Measurements from ENCODE around the gene SPATA17. TPM values are rescaled to one million over a fixed set of nuclear protein-coding genes. Genes with fewer than 3 reads are reported as not detected.

Gene SPATA17
- total RNA-seq, 1 experiment from 2014 or later: 3.0 TPM

- TF ChIP-seq CTCF (IDR thresholded peaks at IDR 0.05; ENCODE audit: unreplicated experiment): no peak
- CTCF ChIA-PET: no interaction called here
- Mint-ChIP-seq H3K36me3 (ENCODE audit: insufficient read depth, unreplicated experiment) (no peaks in the 10 kb centered on the region), H3K9me3 (ENCODE audit: low read depth, unreplicated experiment) (no peaks in the 10 kb centered on the region), H3K27ac (ENCODE audit: unreplicated experiment) (no peak overlapping the region), H3K27me3 (ENCODE audit: unreplicated experiment) (no peaks in the 10 kb centered on the region), H3K4me1 (ENCODE audit: low read depth, unreplicated experiment) (no peaks in the 10 kb centered on the region), H3K4me3 (ENCODE audit: low read depth, unreplicated experiment) (no peak overlapping the region)
- DNase-seq: no peak
- BruUV-seq (replicated peaks): no TSS peak
- intact Hi-C loops (cut with micrococcal nuclease; ENCODE audit: unreplicated experiment): no loop called here
These were observed 40.5 kb upstream of the SPATA17 start for GRCh38 chr1:217590598-217590997.

DNA sequence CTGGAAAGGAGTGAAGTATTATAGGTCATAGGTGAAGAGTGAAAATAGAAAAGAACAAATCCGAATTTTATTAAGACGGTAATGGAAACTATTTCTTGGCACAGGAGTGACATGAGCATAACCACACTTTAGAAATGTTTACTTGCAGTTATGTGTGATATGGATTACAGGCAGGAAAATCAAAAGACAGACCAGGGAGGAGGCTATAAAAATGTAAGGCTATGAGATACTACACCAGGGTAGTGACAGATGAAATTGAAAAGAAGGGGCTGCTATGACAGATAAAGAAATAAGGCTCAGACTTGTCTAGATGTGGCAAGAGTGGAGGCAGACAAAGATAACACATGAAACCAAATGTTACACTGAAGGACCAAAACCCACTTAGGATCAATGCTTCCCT is 32.0 kb upstream of the SPATA17 start:
- DNase-seq: no peak
- intact Hi-C loops (cut with micrococcal nuclease; ENCODE audit: unreplicated experiment): no loop called here
- H3K27me3 Mint-ChIP-seq (ENCODE audit: unreplicated experiment): no peaks in the 10 kb centered on the region
- no peaks in the 10 kb centered on the region for H3K9me3 Mint-ChIP-seq (ENCODE audit: low read depth, unreplicated experiment)
- no peaks in the 10 kb centered on the region for H3K36me3 Mint-ChIP-seq (ENCODE audit: insufficient read depth, unreplicated experiment)
- H3K27ac Mint-ChIP-seq (ENCODE audit: unreplicated experiment): no peak overlapping the region
- BruUV-seq (replicated peaks): no TSS peak
- CTCF ChIA-PET: no interaction called here
- H3K4me3 Mint-ChIP-seq (ENCODE audit: low read depth, unreplicated experiment): no peak overlapping the region
- no peaks in the 10 kb centered on the region for H3K4me1 Mint-ChIP-seq (ENCODE audit: low read depth, unreplicated experiment)
- TF ChIP-seq CTCF (IDR thresholded peaks at IDR 0.05; ENCODE audit: unreplicated experiment): no peak

- no peaks in the 10 kb centered on the region for H3K9me3 Mint-ChIP-seq (ENCODE audit: low read depth, unreplicated experiment)
- H3K36me3 Mint-ChIP-seq (ENCODE audit: insufficient read depth, unreplicated experiment): no peaks in the 10 kb centered on the region
- H3K27me3 Mint-ChIP-seq (ENCODE audit: unreplicated experiment): no peaks in the 10 kb centered on the region
- TF ChIP-seq CTCF (IDR thresholded peaks at IDR 0.05; ENCODE audit: unreplicated experiment): no peak
- H3K4me3 Mint-ChIP-seq (ENCODE audit: low read depth, unreplicated experiment): no peak overlapping the region
- no peaks in the 10 kb centered on the region for H3K4me1 Mint-ChIP-seq (ENCODE audit: low read depth, unreplicated experiment)
- CTCF ChIA-PET: interaction anchor here (0.6 kb wide), 1 partner anchor 68 kb away, joined by 4 read pairs; no protein-coding TSS in a partner anchor
- no TSS peak for BruUV-seq (replicated peaks)
- intact Hi-C loops (cut with micrococcal nuclease; ENCODE audit: unreplicated experiment): no loop called here
- H3K27ac Mint-ChIP-seq (ENCODE audit: unreplicated experiment): no peak overlapping the region
- DNase-seq: no peak
These were observed 28.8 kb upstream of the SPATA17 start for GRCh38 chr1:217602380-217602779.

DNA sequence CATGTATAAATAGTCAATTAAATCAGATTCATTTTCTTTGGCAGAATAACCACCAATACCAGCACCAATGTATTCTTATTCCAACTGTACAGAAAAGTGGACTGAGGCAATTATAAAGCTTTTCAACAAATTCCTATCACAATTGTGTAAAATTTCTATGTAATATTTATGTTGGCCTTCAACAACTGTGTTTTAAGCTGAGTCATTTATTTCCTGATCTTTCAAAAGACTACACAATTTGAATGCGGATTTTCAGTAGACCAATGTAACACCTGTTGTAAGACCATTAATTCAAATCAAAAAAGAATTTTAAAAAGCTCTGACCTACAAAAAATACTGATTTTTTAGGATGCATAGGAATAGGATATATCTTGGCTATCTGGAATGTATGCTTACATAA is 25.8 kb upstream of the SPATA17 start:
- Mint-ChIP-seq H3K9me3 (ENCODE audit: low read depth, unreplicated experiment) (no peaks in the 10 kb centered on the region), H3K36me3 (ENCODE audit: insufficient read depth, unreplicated experiment) (no peaks in the 10 kb centered on the region), H3K4me3 (ENCODE audit: low read depth, unreplicated experiment) (no peak overlapping the region), H3K4me1 (ENCODE audit: low read depth, unreplicated experiment) (no peaks in the 10 kb centered on the region), H3K27ac (ENCODE audit: unreplicated experiment) (no peak overlapping the region), H3K27me3 (ENCODE audit: unreplicated experiment) (no peaks in the 10 kb centered on the region)
- no TSS peak for BruUV-seq (replicated peaks)
- CTCF ChIA-PET: no interaction called here
- intact Hi-C loops (cut with micrococcal nuclease; ENCODE audit: unreplicated experiment): no loop called here
- DNase-seq: no peak
- TF ChIP-seq CTCF (IDR thresholded peaks at IDR 0.05; ENCODE audit: unreplicated experiment): no peak

Data from Calu3 (cell line).